Bronchial epithelial cell (primary cell): ENCODE measurements around the gene PRKCE. TPM values are rescaled to one million over a fixed set of nuclear protein-coding genes. Genes with fewer than 3 reads are reported as not detected.
"Not testable (repeated sequence)": the region's sequence is repeated elsewhere in the genome, so short reads cannot be mapped to it uniquely, and the experiment has no call there.

Source experiments
- DNase-seq: peaks from one replicate; pipeline ENCODE4 v3.0.0-alpha.2; 2010; ENCODE audit warnings: low read depth
- FAIRE-seq: peaks from 2 replicates; lab custom pipeline; 2011; peaks lifted over from hg19 to GRCh38; lab: Jason Lieb, UNC
- H3K27me3 ChIP-seq: 2 replicates; pipeline ENCODE4 v1.5.1; 2011; ENCODE audit warnings: low read length; ENCODE audit not compliant: control insufficient read depth, insufficient read depth
- H3K36me3 ChIP-seq: 2 replicates; pipeline ENCODE4 v1.5.1; 2011; ENCODE audit warnings: low read length; ENCODE audit not compliant: control insufficient read depth, insufficient read depth
- H3K4me3 ChIP-seq: 2 replicates; pipeline ENCODE4 v1.5.1; 2011; ENCODE audit warnings: mild to moderate bottlenecking, low read depth, low read length, control low read depth
- total RNA-seq: library from RNA; depleted of rRNA; stranded (reverse); fragments of >200 nt; gene quantifications from 2 replicates; pipeline ENCODE4 v1.2.1, GENCODE V29; 2014
- TF ChIP-seq, protein P1 (sequence below): IDR thresholded peaks from 2 replicates; pipeline ENCODE4 v1.5.1; 2011; ENCODE audit warnings: mild to moderate bottlenecking, moderate library complexity, low read length, control low read depth, inconsistent platforms; ENCODE audit not compliant: insufficient read depth, severe bottlenecking

The PRKCE gene
- total RNA-seq, 1 donor from 2014 or later: 6.3 TPM

DNA sequence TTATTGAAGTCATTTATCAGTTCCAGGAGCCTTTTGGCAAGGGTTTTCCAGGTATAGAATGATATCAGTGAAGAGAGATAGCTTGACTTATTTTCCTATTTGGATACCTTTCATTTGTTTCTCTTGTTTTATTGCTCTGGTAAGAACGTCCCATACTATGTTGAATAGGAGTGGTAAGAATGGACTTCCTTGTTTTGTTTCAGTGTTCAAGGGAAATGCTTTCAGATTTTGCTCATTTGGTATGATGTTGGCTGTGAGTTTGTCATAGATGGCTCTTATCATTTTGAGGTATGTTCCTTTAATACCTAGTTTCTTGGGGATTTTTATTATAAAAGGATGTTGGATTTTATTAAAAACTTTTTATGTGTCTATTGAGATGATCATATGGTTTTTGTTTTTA is 558.6 kb downstream of the PRKCE start:
- H3K4me3 ChIP-seq: no peak overlapping the region
- no peak for FAIRE-seq
- H3K27me3 ChIP-seq: no peaks in the 10 kb centered on the region
- H3K36me3 ChIP-seq: no peaks in the 10 kb centered on the region
- no peak for DNase-seq
- TF ChIP-seq, protein P1, sequence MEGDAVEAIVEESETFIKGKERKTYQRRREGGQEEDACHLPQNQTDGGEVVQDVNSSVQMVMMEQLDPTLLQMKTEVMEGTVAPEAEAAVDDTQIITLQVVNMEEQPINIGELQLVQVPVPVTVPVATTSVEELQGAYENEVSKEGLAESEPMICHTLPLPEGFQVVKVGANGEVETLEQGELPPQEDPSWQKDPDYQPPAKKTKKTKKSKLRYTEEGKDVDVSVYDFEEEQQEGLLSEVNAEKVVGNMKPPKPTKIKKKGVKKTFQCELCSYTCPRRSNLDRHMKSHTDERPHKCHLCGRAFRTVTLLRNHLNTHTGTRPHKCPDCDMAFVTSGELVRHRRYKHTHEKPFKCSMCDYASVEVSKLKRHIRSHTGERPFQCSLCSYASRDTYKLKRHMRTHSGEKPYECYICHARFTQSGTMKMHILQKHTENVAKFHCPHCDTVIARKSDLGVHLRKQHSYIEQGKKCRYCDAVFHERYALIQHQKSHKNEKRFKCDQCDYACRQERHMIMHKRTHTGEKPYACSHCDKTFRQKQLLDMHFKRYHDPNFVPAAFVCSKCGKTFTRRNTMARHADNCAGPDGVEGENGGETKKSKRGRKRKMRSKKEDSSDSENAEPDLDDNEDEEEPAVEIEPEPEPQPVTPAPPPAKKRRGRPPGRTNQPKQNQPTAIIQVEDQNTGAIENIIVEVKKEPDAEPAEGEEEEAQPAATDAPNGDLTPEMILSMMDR: no peak

DNA sequence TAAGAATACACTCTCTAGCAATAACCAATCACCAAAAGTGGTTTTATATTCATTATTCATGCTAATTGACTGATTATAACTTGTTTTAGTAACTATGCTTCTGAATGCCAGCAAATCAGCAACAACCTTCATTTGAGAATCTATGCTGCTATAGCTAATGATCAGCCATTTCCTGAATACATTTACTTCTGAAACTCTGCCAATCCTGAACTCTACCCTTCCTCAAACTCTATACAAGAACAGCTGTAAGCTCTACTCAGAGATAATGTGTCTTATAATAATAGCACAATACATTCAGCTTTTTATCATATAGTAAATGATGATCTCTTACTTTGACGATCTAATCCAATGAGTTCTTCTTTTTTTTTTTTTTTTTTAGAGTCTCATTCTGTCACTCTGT is 560.0 kb downstream of the PRKCE start:
- FAIRE-seq (no peak), DNase-seq (no peak)
- TF ChIP-seq, protein P1: no peak

DNA sequence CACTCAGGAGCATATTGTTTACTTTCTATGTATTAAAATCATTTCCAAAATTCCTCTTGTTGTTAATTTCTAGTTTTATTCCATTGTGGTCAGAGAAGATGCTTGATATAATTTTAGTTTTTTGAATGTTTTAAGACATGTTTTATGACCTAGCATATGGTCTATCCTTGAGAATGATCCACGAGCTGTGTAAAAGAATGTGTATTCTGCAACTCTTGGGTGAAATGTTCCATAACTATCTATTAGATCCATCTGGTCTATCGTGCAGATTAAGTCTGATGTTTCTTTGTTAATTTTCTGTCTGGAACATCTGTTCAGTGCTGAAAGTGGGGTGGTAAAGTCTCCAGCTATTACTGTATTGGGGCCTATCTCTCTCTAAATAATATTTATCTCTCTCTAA is 562.4 kb downstream of the PRKCE start:
- FAIRE-seq: no peak
- H3K4me3 ChIP-seq: no peak overlapping the region
- H3K36me3 ChIP-seq: no peaks in the 10 kb centered on the region
- TF ChIP-seq, protein P1: no peak
- H3K27me3 ChIP-seq: no peaks in the 10 kb centered on the region
- no peak for DNase-seq

More for the DNA sequence above, 560.0 kb downstream of the PRKCE start:
- Histone ChIP-seq H3K4me3 (no peak overlapping the region), H3K36me3 (no peaks in the 10 kb centered on the region), H3K27me3 (no peaks in the 10 kb centered on the region)

DNA sequence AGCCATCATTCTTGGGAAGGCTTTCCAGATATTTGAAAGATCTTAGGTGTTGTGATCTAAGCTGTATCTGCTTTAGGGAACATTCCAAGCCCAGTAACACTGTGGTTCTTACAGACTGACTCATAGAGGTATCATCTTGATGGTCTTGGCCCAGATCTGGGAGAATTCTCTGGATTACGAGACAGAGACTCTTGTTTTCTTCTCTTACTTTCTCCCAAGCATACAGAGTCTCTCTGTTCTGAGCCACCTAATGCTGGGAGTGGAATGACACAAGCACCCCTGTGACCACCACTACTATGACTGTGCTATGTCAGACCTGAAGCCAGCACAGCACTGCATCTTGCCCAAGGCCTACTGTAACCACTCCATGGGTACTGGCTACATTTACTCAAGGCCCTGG is 564.7 kb downstream of the PRKCE start:
- TF ChIP-seq, protein P1: no peak
- Histone ChIP-seq H3K27me3 (no peaks in the 10 kb centered on the region), H3K4me3 (no peak overlapping the region), H3K36me3 (no peaks in the 10 kb centered on the region)
- FAIRE-seq (no peak), DNase-seq (peak; percentile 58)

DNA sequence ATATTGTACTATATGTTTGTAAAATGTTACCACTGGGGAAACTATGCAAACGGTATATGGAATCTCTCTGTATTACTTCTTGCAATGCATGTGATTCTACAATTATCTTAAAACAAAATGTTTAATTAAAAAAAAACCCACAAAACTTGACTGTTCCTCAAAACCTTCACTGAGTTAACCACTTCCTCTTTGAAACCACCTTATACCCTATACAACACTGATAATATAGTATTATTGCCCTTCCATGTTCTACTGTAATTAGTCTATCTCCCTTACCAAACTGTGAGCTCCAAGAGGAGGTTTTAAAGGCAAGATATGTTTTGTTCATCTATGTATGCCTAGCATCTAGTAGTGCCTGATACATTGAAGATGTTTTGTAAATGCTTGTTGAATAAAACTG is 572.0 kb downstream of the PRKCE start:
- FAIRE-seq, H3K4me3 ChIP-seq, H3K36me3 ChIP-seq, H3K27me3 ChIP-seq, DNase-seq: not testable (repeated sequence)

DNA sequence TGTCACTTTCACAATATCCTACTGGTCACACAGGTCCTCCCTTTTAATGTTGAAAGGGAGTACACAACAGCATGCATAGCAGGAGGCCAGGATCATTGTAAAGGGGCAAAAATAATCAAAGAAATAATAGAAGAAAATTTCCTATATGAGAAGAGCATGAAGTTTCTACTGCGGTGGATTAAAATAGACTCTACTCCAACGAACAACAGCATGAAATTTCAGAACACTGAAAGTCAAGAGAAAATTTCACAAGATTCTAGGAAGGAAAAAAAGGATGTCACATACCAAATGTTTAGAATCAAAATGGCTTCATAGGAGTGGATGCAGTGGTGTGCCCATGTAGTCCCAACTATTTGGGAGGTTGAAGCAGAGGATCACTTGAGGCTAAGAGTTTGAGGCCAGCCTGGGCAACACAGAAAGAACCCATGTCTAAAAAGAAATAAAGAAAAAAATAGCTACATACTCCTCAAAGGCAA is 573.7 kb downstream of the PRKCE start:
- DNase-seq (no peak), FAIRE-seq (no peak)
- Histone ChIP-seq H3K27me3 (no peaks in the 10 kb centered on the region), H3K36me3 (no peaks in the 10 kb centered on the region), H3K4me3 (no peak overlapping the region)
- TF ChIP-seq, protein P1: no peak
